ENCODE data around the gene PLEKHA7. TPM values are rescaled to one million over a fixed set of nuclear protein-coding genes. Genes with fewer than 3 reads are reported as not detected.

PLEKHA7 gene
- total and polyA plus RNA-seq, 2 of the 13 experiments (the other 11 are each of a cell fraction or from before 2014, with no cell fraction given), result 17.5 to 18.7 TPM

- TF ChIP-seq ZNF205 (CRISPR knock-in tag; IDR thresholded peaks at IDR 0.05) (peak; percentile 99), ZXDC (CRISPR knock-in tag; IDR thresholded peaks at IDR 0.05) (no peak), HMGA1 (CRISPR knock-in tag; conservative IDR thresholded peaks at IDR 0.05) (no peak), ZNF784 (CRISPR knock-in tag; IDR thresholded peaks at IDR 0.05; ENCODE audit: borderline replicate concordance) (no peak), SNAPC4 (CRISPR knock-in tag; IDR thresholded peaks at IDR 0.05) (no peak), HNF1A (IDR thresholded peaks at IDR 0.05; ENCODE audit: low read depth) (peak; percentile 50), HNF1A (CRISPR knock-in tag; IDR thresholded peaks at IDR 0.05; ENCODE audit: borderline replicate concordance) (peak; percentile 69; the same call in 1 of the 2 replicates), IRF2 (CRISPR knock-in tag; IDR thresholded peaks at IDR 0.05) (peak; percentile 79; the same call in 1 of the 2 replicates), NCOA5 (CRISPR knock-in tag; IDR thresholded peaks at IDR 0.05) (no peak), ZNF18 (CRISPR knock-in tag; IDR thresholded peaks at IDR 0.05; ENCODE audit: insufficient replicate concordance) (peak; percentile 67), SATB2 (CRISPR knock-in tag; IDR thresholded peaks at IDR 0.05) (no peak), HNF4G (IDR thresholded peaks at IDR 0.05; ENCODE audit: borderline replicate concordance, low read depth, low read length) (peak; percentile 24; the same call in 1 of the 2 replicates), HNF4G (CRISPR knock-in tag; IDR thresholded peaks at IDR 0.05; ENCODE audit: borderline replicate concordance, low read depth) (peak; percentile 23; the same call in 1 of the 2 replicates)
These were observed 1.3 kb downstream of the PLEKHA7 start (continued) for GRCh38 chr11:17012712-17013547.
